OCI-LY1 (cell line): ENCODE data around the gene GNG10.

Experiments
- H2AFZ ChIP-seq: fragments of 200-600 bp; sonication (generic), shearing (Covaris generic); 2 replicates; pipeline ENCODE4 v1.6.0; 2014; ENCODE audit warnings: antibody characterized with exemption, mild to moderate bottlenecking, low read length
- H3F3A ChIP-seq: fragments of 200-600 bp; sonication (generic), shearing (Covaris generic); 2 replicates; pipeline ENCODE4 v1.6.0; 2014; ENCODE audit warnings: mild to moderate bottlenecking, antibody characterized with exemption, low read length, moderate library complexity; ENCODE audit not compliant: insufficient read depth
- H3K27ac ChIP-seq: fragments of 200-600 bp; sonication (generic); 2 replicates; pipeline ENCODE4 v1.5.1; 2014; ENCODE audit warnings: low read length, mixed run types, mild to moderate bottlenecking, low read depth; ENCODE audit not compliant: poor library complexity, severe bottlenecking
- H3K27me3 ChIP-seq: fragments of 200-600 bp; sonication (generic); 2 replicates; pipeline ENCODE4 v1.6.0; 2014; ENCODE audit warnings: antibody characterized with exemption, mild to moderate bottlenecking, low read length, moderate library complexity; ENCODE audit not compliant: insufficient read depth
- H3K36me3 ChIP-seq: fragments of 200-600 bp; sonication (generic); 2 replicates; pipeline ENCODE4 v1.6.1; 2014; ENCODE audit warnings: mild to moderate bottlenecking, antibody characterized with exemption, low read length, moderate library complexity, mixed read lengths; ENCODE audit not compliant: insufficient read depth
- H3K4me1 ChIP-seq: fragments of 200-600 bp; sonication (generic); 2 replicates; pipeline ENCODE4 v1.5.1; 2014; ENCODE audit warnings: mild to moderate bottlenecking, low read length, moderate library complexity; ENCODE audit not compliant: insufficient read depth, severe bottlenecking
- H3K4me2 ChIP-seq: fragments of 200-600 bp; sonication (generic), shearing (Covaris generic); 2 replicates; pipeline ENCODE4 v1.6.1; 2014; ENCODE audit warnings: low read length
- H3K4me3 ChIP-seq: fragments of 200-600 bp; sonication (generic); 2 replicates; pipeline ENCODE4 v1.5.1; 2014; ENCODE audit warnings: low read length, low read depth, mild to moderate bottlenecking, mixed read lengths; ENCODE audit not compliant: poor library complexity, severe bottlenecking
- H3K79me2 ChIP-seq: fragments of 200-600 bp; shearing (Covaris generic); 2 replicates; pipeline ENCODE4 v1.6.1; 2016; ENCODE audit warnings: mixed run types, low read length, mixed read lengths; ENCODE audit not compliant: insufficient read depth
- H3K9ac ChIP-seq: fragments of 200-600 bp; sonication (generic), shearing (Covaris generic); 2 replicates; pipeline ENCODE4 v1.6.1; 2014; ENCODE audit warnings: mild to moderate bottlenecking, low read length, mixed read lengths
- H3K9me2 ChIP-seq: fragments of 200-600 bp; sonication (generic), shearing (Covaris generic); 2 replicates; pipeline ENCODE4 v1.6.1; 2014; ENCODE audit warnings: low read depth, mild to moderate bottlenecking, low read length, mixed read lengths
- H3K9me3 ChIP-seq: fragments of 200-600 bp; shearing (Covaris generic); 2 replicates; pipeline ENCODE4 v1.6.1; 2014; ENCODE audit warnings: low read length, mixed read lengths
- H4K20me1 ChIP-seq: fragments of 200-600 bp; sonication (generic), shearing (Covaris generic); 2 replicates; pipeline ENCODE4 v1.6.0; 2016; ENCODE audit warnings: mild to moderate bottlenecking, low read length; ENCODE audit not compliant: insufficient read depth
- EZH2 ChIP-seq: fragments of 200-600 bp; sonication (generic), shearing (Covaris generic); IDR thresholded peaks from 2 replicates; pipeline ENCODE4 v1.8.0; 2017; ENCODE audit warnings: borderline replicate concordance, mixed run types, mild to moderate bottlenecking, antibody characterized with exemption, low read length, moderate library complexity, mixed read lengths
- TF ChIP-seq, protein P1 (sequence below): fragments of 200-600 bp; sonication (generic), shearing (Covaris generic); IDR thresholded peaks from 2 replicates; pipeline ENCODE4 v1.5.1; 2017; ENCODE audit warnings: mild to moderate bottlenecking, antibody characterized with exemption, low read length, moderate library complexity, mixed read lengths

The GNG10 gene

DNA sequence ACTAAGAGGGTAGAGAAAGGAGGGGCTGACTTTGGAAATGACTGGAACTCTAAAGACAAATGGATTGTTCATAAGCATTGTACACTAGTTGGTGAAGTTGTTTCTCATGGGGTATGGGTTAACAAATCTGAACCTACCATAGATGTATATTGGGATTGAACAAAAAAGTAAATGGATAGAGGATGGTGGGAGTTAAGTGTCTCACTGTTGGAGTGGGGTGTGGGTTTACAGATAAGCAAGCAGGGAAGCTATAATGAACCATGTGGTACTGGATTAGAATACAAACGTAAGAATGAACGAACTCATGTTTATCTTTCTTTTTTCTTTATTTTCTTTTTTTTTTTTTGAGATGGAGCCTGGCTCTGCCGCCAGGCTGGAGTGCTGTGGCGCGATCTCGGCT, 17.8 kb downstream of the GNG10 start:
- Histone ChIP-seq H4K20me1 (no peaks in the 10 kb centered on the region), H3K79me2 (no peaks in the 10 kb centered on the region), H3K9me3 (no peaks in the 10 kb centered on the region), H3K27ac (no peak overlapping the region), H3K9ac (no peak overlapping the region), H2AFZ (no peak overlapping the region), H3K4me3 (no peak overlapping the region), H3F3A (no peaks in the 10 kb centered on the region), H3K4me1 (no peaks in the 10 kb centered on the region), H3K9me2 (no peaks in the 10 kb centered on the region), H3K27me3 (no peaks in the 10 kb centered on the region), H3K4me2 (no peak overlapping the region), H3K36me3 (no peaks in the 10 kb centered on the region)
- TF ChIP-seq, protein P1, sequence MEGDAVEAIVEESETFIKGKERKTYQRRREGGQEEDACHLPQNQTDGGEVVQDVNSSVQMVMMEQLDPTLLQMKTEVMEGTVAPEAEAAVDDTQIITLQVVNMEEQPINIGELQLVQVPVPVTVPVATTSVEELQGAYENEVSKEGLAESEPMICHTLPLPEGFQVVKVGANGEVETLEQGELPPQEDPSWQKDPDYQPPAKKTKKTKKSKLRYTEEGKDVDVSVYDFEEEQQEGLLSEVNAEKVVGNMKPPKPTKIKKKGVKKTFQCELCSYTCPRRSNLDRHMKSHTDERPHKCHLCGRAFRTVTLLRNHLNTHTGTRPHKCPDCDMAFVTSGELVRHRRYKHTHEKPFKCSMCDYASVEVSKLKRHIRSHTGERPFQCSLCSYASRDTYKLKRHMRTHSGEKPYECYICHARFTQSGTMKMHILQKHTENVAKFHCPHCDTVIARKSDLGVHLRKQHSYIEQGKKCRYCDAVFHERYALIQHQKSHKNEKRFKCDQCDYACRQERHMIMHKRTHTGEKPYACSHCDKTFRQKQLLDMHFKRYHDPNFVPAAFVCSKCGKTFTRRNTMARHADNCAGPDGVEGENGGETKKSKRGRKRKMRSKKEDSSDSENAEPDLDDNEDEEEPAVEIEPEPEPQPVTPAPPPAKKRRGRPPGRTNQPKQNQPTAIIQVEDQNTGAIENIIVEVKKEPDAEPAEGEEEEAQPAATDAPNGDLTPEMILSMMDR: no peak
- no peak for TF ChIP-seq EZH2

DNA sequence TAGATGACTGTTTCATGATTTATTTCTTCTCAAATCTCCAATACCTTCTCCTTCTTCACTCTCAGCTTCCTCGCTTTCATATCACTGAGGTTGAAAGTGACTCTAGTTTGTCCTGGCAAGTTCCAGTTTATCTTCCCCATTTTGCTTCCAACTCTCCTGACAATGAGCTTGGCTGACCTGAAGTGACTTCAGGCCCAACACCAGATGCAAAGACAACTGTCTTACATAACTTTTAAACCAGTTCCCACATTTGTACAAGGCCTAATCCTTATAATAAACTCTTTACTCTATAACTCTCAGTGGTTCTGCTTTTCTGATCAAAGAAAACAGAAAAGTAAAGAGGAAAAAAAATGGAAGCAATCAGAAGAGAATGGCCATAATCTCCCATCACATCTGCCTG, 22.0 kb downstream of the GNG10 start:
- H3K4me3 ChIP-seq: no peak overlapping the region
- H3K27me3 ChIP-seq: no peaks in the 10 kb centered on the region
- TF ChIP-seq, protein P1: no peak
- TF ChIP-seq EZH2: no peak
- H4K20me1 ChIP-seq: no peaks in the 10 kb centered on the region
- no peaks in the 10 kb centered on the region for H3K36me3 ChIP-seq
- H3K9ac ChIP-seq: no peak overlapping the region
- H3F3A ChIP-seq: no peaks in the 10 kb centered on the region
- no peaks in the 10 kb centered on the region for H3K9me2 ChIP-seq
- H3K9me3 ChIP-seq: no peaks in the 10 kb centered on the region
- no peak overlapping the region for H2AFZ ChIP-seq
- no peak overlapping the region for H3K27ac ChIP-seq
- no peak overlapping the region for H3K4me2 ChIP-seq
- H3K79me2 ChIP-seq: no peaks in the 10 kb centered on the region
- H3K4me1 ChIP-seq: no peaks in the 10 kb centered on the region

DNA sequence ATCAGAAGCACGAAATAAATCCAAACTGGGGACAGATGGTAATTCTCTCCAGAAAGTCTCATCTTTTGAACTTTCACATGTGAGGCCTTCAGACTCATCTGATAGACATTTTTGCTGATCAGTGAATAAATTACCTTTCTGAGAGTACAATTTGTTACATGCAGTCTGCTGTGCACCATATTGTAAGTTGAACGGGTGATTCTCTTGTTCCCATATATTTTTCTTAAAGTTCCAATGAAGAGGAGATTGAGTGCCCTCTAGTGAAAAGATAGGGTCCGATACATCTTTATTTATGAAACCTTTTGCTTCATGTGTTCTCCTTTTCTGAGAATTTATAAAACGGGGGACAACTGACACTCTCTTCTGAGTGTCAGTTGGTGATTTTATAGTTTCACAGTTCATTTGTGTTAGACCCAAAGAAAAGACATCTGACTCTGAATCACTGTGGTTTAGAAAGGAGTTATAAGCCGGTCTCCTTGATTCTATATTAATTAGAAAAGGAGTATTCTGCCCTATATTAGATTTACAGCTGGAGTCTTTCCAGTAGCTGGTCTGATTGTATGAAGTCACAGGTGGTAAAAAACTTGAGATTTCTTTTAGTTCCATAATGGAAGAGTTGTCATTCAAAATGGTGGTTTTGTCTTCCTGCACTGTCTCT, 30.4 kb downstream of the GNG10 start:
- H3K27ac ChIP-seq: no peak overlapping the region

More for the DNA sequence above, 30.4 kb downstream of the GNG10 start:
- Histone ChIP-seq H3F3A (no peaks in the 10 kb centered on the region), H3K4me2 (no peak overlapping the region), H3K9me3 (no peaks in the 10 kb centered on the region), H3K36me3 (no peaks in the 10 kb centered on the region), H3K27me3 (no peaks in the 10 kb centered on the region), H3K4me1 (no peaks in the 10 kb centered on the region), H3K4me3 (no peak overlapping the region), H2AFZ (no peak overlapping the region), H3K9ac (no peak overlapping the region), H3K9me2 (no peaks in the 10 kb centered on the region), H4K20me1 (no peaks in the 10 kb centered on the region), H3K79me2 (no peaks in the 10 kb centered on the region)
- TF ChIP-seq, protein P1: peak; percentile 62
- TF ChIP-seq EZH2: no peak
